GM12872 (cell line): ENCODE measurements around the gene MAGI1.

ENCODE experiments used
- CTCF ChIP-seq: IDR thresholded peaks from 3 replicates; pipeline ENCODE4 v1.5.1; 2011; ENCODE audit warnings: low read depth, mild to moderate bottlenecking, low read length, moderate library complexity; ENCODE audit not compliant: insufficient read depth

The MAGI1 gene

DNA sequence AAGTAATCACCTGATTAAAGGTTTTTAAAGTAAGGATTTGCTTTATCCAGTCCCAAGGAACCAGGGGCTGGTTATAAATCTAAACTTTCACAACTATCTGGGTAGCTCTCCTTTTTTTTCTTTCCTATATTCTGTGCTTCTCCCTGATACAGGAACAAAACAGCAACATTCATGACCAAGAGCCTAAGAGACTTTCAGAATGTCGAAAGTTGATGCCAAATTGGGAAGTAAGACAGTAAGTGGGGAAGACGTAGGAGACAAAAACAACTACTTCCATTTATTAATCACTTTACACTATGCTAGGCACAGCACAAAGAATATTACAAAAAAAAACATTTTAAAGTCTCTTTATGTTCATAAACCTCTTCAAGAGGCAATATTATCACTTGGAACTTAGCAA, 211.6 kb downstream of the MAGI1 start:
- no peak for TF ChIP-seq CTCF

- TF ChIP-seq CTCF, result no peak
Observed at GRCh38 chr3:65824166-65824565, 214.6 kb downstream of the MAGI1 start.

DNA sequence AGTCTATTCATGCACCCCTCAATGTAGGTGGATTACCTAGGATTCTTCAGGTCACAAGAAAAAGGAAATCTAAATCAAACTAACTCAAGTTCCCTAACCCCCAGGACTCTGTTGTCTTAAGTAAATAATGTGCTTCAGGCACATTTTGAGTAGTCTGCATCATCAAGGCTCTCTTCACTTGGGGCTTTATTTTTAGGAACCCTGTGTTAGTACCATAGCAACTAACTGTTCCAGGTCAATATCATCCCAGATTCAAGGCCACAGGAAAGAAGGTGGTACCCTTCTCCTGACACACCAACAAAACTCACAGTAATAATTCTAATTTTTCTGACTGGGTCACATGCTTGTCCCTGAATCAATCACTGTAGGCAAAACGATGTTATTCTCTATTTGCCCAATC, 218.1 kb downstream of the MAGI1 start:
- no peak for TF ChIP-seq CTCF

GRCh38 chr3:65819896-65820295, 218.8 kb downstream of the MAGI1 start:
- no peak for TF ChIP-seq CTCF

GRCh38 chr3:65817553-65818126, 221.1 kb downstream of the MAGI1 start:
- TF ChIP-seq CTCF, result no peak

GRCh38 chr3:65816208-65816607, 222.5 kb downstream of the MAGI1 start:
- no peak for TF ChIP-seq CTCF

GRCh38 chr3:65814845-65815578, 223.7 kb downstream of the MAGI1 start:
- no peak for TF ChIP-seq CTCF
